Activated naive CD4-positive, alpha-beta T cell treated with anti-CD3 and anti-CD28 coated beads for 36 hours (primary cell): Measurements from ENCODE around the gene XXYLT1. TPM values are rescaled to one million over a fixed set of nuclear protein-coding genes. Genes with fewer than 3 reads are reported as not detected.
A peak's percentile ranks its signal among the peaks of the same experiment; 100 is the strongest.

Experiments
- CTCF ChIA-PET: fragments of 350-600 bp; sonication (Branson Sonifier 250); formaldehyde crosslinking; loops from one replicate; lab custom pipeline; 2021; ENCODE audit warnings: antibody characterized with exemption; lab: Charles Lee
- DNase-seq: peaks from one replicate; pipeline ENCODE4 v3.0.0-alpha.2; 2020
- H3K27ac Mint-ChIP-seq: one replicate; pipeline ENCODE4 v1.8.0; 2021; ENCODE audit warnings: mild to moderate bottlenecking, mixed read lengths
- H3K27me3 Mint-ChIP-seq: one replicate; pipeline ENCODE4 v1.8.0; 2021; ENCODE audit warnings: low read depth, mixed read lengths
- H3K36me3 Mint-ChIP-seq: one replicate; pipeline ENCODE4 v1.8.0; 2021; ENCODE audit warnings: low read depth, mixed read lengths
- H3K4me1 Mint-ChIP-seq: one replicate; pipeline ENCODE4 v1.8.0; 2021; ENCODE audit warnings: low read depth, mixed read lengths
- H3K4me3 Mint-ChIP-seq: one replicate; pipeline ENCODE4 v1.8.0; 2021; ENCODE audit warnings: mild to moderate bottlenecking, moderate library complexity, mixed read lengths
- H3K9me3 Mint-ChIP-seq: one replicate; pipeline ENCODE4 v1.8.0; 2021; ENCODE audit warnings: mixed read lengths
- intact Hi-C: fragments of 100-400 bp; cut with micrococcal nuclease; formaldehyde crosslinking; loops from one replicate; pipeline ENCODE4 v1.15.1; 2023
- total RNA-seq, 2 experiments: library from RNA; stranded (reverse); gene quantifications; one replicate each; pipeline ENCODE4 v1.2.3, GENCODE V29; 2021

The XXYLT1 gene
- total RNA-seq, 2 experiments from 2014 or later, result 1.8 to 2.5 TPM

DNA sequence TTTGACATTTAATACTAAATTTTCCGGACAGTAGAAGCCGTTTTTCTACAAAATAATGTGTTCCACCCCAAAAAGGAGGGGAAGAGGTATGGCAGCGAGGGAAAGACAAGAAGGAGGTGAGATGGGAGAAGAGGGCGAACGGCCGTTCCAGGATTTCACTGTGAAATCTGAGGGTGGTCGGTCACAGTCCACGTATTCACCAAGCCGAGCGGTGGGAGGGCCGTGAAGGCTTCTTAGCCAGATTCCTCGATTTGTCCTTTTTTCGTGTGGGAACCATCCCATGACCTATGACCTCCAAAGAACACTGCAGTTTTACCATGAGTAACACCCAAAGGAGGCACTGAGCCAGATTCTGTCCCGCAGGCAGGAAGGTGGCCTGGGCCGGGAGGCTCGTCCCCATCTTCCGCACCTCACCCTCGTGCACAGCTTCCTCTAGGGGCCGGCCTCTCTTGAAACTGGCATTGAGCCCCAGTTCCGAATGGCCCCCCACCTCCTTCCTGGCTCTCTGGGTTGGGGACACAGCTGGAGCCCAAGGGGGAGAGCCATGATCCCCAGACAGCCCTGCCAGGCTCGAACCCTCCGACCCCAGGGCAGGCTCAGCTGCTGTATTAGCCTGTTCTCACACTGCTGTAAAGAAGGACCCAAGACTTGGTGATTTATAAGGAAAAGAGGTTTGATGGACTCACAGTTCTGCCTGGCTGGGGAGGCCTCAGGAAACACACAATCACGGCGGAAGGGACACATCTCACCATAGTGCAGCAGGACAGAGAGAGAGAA is 23.7 kb downstream of the XXYLT1 start:
- H3K27ac Mint-ChIP-seq, result no peak overlapping the region
- no peaks in the 10 kb centered on the region for H3K27me3 Mint-ChIP-seq
- CTCF ChIA-PET, result no interaction called here
- intact Hi-C loops, result no loop called here
- no peaks in the 10 kb centered on the region for H3K36me3 Mint-ChIP-seq
- H3K4me3 Mint-ChIP-seq, result no peak overlapping the region
- no peak for DNase-seq
- no peaks in the 10 kb centered on the region for H3K9me3 Mint-ChIP-seq
- peaks cover 18% of the 10 kb centered on the region for H3K4me1 Mint-ChIP-seq

DNA sequence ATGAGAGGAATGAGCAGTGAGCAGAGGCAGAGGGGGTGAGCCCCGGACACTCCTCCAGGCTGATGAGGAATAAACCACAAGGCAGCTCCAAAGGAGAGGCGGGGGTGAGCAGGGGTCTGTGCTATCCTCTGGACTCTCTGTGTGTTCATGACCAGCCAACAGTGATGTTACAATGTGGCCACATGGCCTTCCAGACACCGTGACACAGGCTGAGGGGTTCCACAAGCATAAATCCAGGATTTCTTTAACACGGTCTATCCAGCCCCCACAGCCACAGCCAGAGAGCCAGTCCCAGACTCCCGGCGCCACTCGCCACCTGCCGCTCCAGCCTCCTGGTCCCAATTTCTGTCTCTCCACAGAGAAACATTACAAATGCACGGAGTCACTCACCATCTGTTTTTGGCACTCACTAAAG is 24.4 kb downstream of the XXYLT1 start:
- CTCF ChIA-PET, result no interaction called here
- no peak overlapping the region for H3K4me3 Mint-ChIP-seq
- H3K36me3 Mint-ChIP-seq, result no peaks in the 10 kb centered on the region
- no peaks in the 10 kb centered on the region for H3K9me3 Mint-ChIP-seq
- no peak overlapping the region for H3K27ac Mint-ChIP-seq
- intact Hi-C loops, result no loop called here
- no peak for DNase-seq
- H3K4me1 Mint-ChIP-seq, result peaks cover 14% of the 10 kb centered on the region
- no peaks in the 10 kb centered on the region for H3K27me3 Mint-ChIP-seq

GRCh38 chr3:195245531-195245951 is 25.4 kb downstream of the XXYLT1 start:
- H3K27ac Mint-ChIP-seq, result no peak overlapping the region
- peaks cover 7% of the 10 kb centered on the region for H3K4me1 Mint-ChIP-seq
- CTCF ChIA-PET, result no interaction called here
- no peak for DNase-seq
- H3K36me3 Mint-ChIP-seq, result no peaks in the 10 kb centered on the region
- intact Hi-C loops, result no loop called here
- no peaks in the 10 kb centered on the region for H3K27me3 Mint-ChIP-seq
- H3K9me3 Mint-ChIP-seq, result no peaks in the 10 kb centered on the region
- H3K4me3 Mint-ChIP-seq, result no peak overlapping the region

GRCh38 chr3:195241592-195242355 is 29.2 kb downstream of the XXYLT1 start:
- Mint-ChIP-seq H3K27ac (no peak overlapping the region), H3K9me3 (peaks cover 10% of the 10 kb centered on the region), H3K4me3 (no peak overlapping the region), H3K4me1 (no peaks in the 10 kb centered on the region), H3K27me3 (no peaks in the 10 kb centered on the region), H3K36me3 (peaks cover 6% of the 10 kb centered on the region)
- CTCF ChIA-PET, result interaction anchor here (0.6 kb wide), 2 partner anchors 8 to 363 kb away, joined by 3 read pairs; no protein-coding TSS in a partner anchor
- no peak for DNase-seq
- intact Hi-C loops, result no loop called here

DNA sequence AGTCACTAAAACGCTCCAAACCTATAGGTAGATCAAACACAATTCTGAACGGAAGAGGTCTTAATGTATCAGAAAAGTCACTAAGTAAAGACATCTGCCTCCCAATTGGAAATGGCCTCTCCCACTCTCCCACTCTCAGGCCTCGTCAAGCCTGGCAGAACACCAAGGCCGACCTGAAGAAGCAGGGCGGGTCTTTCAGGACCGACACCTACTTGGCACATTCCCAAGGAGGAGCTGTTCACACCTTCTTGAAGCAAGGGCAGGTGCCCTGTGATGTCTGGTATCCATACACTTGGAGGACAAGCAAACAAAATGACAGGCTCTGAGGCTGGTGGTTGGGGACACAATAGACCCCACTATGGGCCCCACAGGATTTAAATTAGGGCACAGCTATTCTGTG is 30.0 kb downstream of the XXYLT1 start:
- Mint-ChIP-seq H3K36me3 (peaks cover 6% of the 10 kb centered on the region), H3K4me3 (no peak overlapping the region), H3K27ac (no peak overlapping the region), H3K9me3 (peaks cover 10% of the 10 kb centered on the region), H3K27me3 (no peaks in the 10 kb centered on the region), H3K4me1 (no peaks in the 10 kb centered on the region)
- CTCF ChIA-PET, result no interaction called here
- intact Hi-C loops, result no loop called here
- no peak for DNase-seq

DNA sequence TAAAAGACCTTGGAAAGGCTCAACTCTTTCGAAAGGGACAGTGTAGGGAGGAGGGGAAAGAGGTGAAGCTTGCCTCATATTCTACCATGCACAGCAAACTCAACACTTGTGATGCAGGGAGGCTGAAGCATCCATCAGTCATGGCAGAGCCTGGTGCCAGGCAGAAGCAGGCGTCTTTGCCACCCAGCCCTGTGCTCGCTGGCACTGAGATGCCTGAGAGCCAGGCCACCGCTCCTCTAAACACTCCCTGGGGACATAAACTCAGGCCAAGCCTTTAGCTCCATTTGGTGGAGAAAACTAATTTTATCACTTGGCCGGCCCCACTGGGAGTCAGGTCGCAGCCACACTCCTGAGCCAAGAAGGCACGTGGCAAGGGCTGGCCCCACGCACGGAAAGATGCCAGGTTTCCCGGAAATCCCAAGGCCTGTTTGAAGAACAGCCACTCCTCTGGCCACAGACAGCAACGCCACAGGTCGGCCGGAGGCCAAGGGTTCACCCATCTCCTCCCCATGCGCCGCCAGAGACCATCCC is 30.7 kb downstream of the XXYLT1 start:
- DNase-seq, result no peak
- H3K4me1 Mint-ChIP-seq, result no peaks in the 10 kb centered on the region
- peaks cover 10% of the 10 kb centered on the region for H3K9me3 Mint-ChIP-seq
- no peak overlapping the region for H3K27ac Mint-ChIP-seq
- peaks cover 6% of the 10 kb centered on the region for H3K36me3 Mint-ChIP-seq
- intact Hi-C loops, result no loop called here
- CTCF ChIA-PET, result no interaction called here
- no peak overlapping the region for H3K4me3 Mint-ChIP-seq
- no peaks in the 10 kb centered on the region for H3K27me3 Mint-ChIP-seq

DNA sequence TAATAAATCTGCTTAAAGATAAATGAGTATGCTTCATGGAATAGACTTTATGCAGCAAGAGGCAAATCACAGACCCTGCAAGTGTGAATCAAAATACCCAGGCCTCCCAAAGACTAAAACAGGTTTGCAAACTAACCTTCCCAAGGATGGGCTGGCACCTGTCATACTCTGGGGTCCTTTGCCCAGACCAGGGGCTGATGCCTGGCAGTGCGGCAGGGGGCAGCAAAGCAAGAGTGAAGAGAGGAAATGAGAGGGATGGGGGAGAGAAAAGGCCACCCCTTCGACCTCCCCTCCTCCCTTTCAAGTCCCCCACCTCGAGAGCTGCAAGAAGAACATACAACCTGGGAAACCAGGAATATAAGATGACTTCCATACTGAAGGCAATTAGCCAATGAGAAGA is 31.8 kb downstream of the XXYLT1 start:
- Mint-ChIP-seq H3K4me3 (no peak overlapping the region), H3K36me3 (peaks cover 6% of the 10 kb centered on the region), H3K4me1 (no peaks in the 10 kb centered on the region), H3K27me3 (no peaks in the 10 kb centered on the region), H3K9me3 (peaks cover 16% of the 10 kb centered on the region), H3K27ac (no peak overlapping the region)
- CTCF ChIA-PET, result interaction anchor here (0.7 kb wide), 1 partner anchor 220 kb away, joined by 5 read pairs; no protein-coding TSS in a partner anchor
- DNase-seq, result no peak
- intact Hi-C loops, result no loop called here

DNA sequence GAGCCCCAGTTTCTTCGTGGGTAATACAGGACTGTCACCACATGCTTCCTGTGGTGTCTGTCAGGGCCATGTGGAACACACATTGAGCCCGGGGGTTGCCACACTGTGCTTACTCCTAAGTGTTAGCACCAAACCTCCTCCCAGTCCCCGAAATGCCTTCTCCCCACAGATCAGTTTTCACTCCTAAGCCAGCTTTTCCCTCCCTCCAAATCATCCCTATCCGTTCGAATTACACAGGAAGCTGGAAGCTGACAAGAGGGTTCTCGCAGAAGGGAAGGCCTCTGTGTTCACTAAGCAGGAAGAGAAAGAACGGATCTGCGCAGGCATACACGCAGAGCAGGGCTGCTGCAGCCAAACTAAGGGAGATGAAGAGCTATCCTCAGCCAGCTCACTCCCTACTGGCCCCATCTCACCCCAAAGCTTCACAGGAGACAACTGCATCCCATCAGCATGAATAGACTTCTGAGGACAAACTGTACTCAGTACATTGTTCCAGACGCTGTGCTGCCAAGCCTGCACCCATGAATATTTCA is 32.3 kb downstream of the XXYLT1 start:
- peaks cover 6% of the 10 kb centered on the region for H3K36me3 Mint-ChIP-seq
- CTCF ChIA-PET, result interaction anchor here (0.5 kb wide), 1 partner anchor 26 kb away, joined by 4 read pairs; no protein-coding TSS in a partner anchor
- H3K4me1 Mint-ChIP-seq, result no peaks in the 10 kb centered on the region
- H3K27ac Mint-ChIP-seq, result no peak overlapping the region
- DNase-seq, result no peak
- H3K27me3 Mint-ChIP-seq, result no peaks in the 10 kb centered on the region
- intact Hi-C loops, result no loop called here
- H3K4me3 Mint-ChIP-seq, result no peak overlapping the region
- H3K9me3 Mint-ChIP-seq, result peaks cover 16% of the 10 kb centered on the region

- no peak overlapping the region for H3K27ac Mint-ChIP-seq
- CTCF ChIA-PET, result interaction anchor here (0.5 kb wide), 1 partner anchor 27 kb away, joined by 4 read pairs; no protein-coding TSS in a partner anchor
- peaks cover 16% of the 10 kb centered on the region for H3K9me3 Mint-ChIP-seq
- H3K36me3 Mint-ChIP-seq, result peaks cover 8% of the 10 kb centered on the region
- DNase-seq, result no peak
- no peaks in the 10 kb centered on the region for H3K27me3 Mint-ChIP-seq
- intact Hi-C loops, result no loop called here
- no peak overlapping the region for H3K4me3 Mint-ChIP-seq
- no peaks in the 10 kb centered on the region for H3K4me1 Mint-ChIP-seq
Observed at GRCh38 chr3:195238081-195238571, 32.8 kb downstream of the XXYLT1 start.

DNA sequence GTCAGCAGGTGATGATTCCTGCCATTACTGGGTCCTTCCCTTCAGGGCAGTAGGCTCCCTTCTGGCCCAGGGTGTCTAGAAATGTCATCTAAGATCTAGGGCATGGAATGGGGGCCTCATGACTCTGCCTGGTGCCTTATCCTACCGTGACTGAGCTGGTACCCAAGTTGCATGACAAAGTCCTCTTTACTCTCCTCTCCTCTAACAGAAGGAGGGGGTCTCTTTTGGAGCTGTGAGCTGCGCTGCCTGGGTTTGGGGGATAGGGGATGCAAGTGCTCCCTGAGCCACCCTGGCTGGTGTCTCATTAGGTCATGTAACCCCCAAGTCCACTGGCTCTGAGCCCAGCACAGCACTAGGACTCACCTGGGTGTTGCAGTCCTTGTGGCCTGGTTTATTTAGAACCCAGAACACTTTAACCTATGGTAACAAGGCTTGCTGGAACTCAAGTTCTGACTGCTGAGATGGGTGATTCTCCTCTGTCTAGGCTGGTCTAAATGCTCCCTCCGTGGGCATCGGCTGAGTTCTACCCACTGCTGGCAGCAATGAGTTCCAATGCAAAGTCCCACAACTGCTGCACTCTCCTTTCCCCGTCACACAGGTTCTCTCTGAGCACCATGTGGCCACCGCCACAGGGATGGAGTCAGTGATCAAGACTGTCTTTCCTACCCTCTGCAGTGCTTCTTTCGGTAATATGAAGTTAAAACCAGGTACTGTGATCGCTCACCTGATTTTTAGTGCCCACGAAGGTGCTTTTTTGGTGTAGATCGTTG is 34.0 kb downstream of the XXYLT1 start:
- Mint-ChIP-seq H3K36me3 (peaks cover 8% of the 10 kb centered on the region), H3K4me3 (no peak overlapping the region), H3K4me1 (no peaks in the 10 kb centered on the region), H3K27me3 (no peaks in the 10 kb centered on the region), H3K9me3 (peaks cover 21% of the 10 kb centered on the region), H3K27ac (peak overlapping the region; percentile 57)
- CTCF ChIA-PET, result no interaction called here
- intact Hi-C loops, result no loop called here
- no peak for DNase-seq

DNA sequence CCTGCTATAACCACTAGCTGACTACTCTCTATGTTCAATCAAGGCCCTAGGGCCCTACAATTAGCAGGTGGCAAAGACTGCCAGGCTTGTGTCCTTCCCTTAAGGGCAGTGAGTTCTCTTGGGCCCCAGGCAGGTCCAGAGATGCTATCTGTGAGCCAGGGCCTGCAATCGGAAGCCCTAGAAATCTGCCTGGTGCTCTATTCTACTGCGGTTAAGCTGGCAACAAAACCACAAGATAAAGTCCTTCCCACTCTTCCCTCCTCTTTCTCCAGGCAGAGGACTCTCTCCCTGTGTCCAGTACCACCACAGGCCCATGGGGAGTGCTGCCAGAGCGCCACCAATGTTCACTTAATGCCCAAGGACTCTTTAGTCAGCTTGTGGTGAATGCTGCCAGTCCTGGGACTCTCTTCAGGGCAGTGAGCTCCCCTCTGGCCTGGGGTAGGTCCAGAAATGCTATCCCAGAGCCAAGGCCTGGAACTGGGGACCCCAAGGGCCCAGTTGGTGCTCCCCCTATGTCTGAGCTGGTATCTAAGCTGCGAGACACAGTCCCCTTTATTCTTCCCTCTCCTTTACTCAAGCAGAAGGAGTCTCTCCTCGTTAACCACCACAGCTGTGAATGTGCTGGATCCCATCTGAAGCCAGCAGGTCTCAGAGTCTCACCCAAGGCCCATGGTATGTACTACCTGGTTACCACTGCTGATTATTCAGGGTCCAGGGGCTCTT is 34.7 kb downstream of the XXYLT1 start:
- no peaks in the 10 kb centered on the region for H3K27me3 Mint-ChIP-seq
- H3K9me3 Mint-ChIP-seq, result peaks cover 23% of the 10 kb centered on the region

More for the DNA sequence above, 34.7 kb downstream of the XXYLT1 start:
- Mint-ChIP-seq H3K4me3 (no peak overlapping the region), H3K27ac (peak overlapping the region; percentile 57), H3K36me3 (peaks cover 8% of the 10 kb centered on the region), H3K4me1 (no peaks in the 10 kb centered on the region)
- no peak for DNase-seq
- CTCF ChIA-PET, result interaction anchor here (0.6 kb wide), 1 partner anchor 704 kb away, joined by 3 read pairs; no protein-coding TSS in a partner anchor
- intact Hi-C loops, result no loop called here
